K562 (cell line): ENCODE results near the gene KCNQ5.

Experiments
- CAMTA2 ChIP-seq: fragments of 250-450 bp; sonication (Bioruptor Pico); conservative IDR thresholded peaks from 2 replicates; pipeline ENCODE4 v1.5.1; 2022
- CREB3 ChIP-seq: fragments of 450-650 bp; conservative IDR thresholded peaks from 2 replicates; pipeline ENCODE4 v1.6.1; 2016; ENCODE audit warnings: missing genetic modification characterization, low read depth, mild to moderate bottlenecking, missing compliant biosample characterization, moderate library complexity
- CTCF ChIP-seq, 3 experiments: IDR thresholded peaks in 2 of 3; conservative IDR thresholded peaks in 1 of 3; 2 replicates each; pipeline ENCODE4 v1.5.1; 2011 to 2012; ENCODE audit warnings: low read length in 3 of 3, mild to moderate bottlenecking in 3 of 3, control low read depth in 2 of 3, improper control_type of control experiment in 1 of 3, inconsistent platforms in 1 of 3, low read depth in 1 of 3, mixed read lengths in 1 of 3, moderate library complexity in 1 of 3; ENCODE audit not compliant: insufficient read depth in 2 of 3
- HCFC1 ChIP-seq: IDR thresholded peaks from 2 replicates; pipeline ENCODE4 v1.6.1; 2012; ENCODE audit warnings: low read depth, low read length, improper control_type of control experiment
- MYC ChIP-seq, 2 experiments: fragments of 250-450 bp in 1 of 2; sonication (Bioruptor Pico) in 1 of 2; IDR thresholded peaks; 2 replicates each; pipeline versions ENCODE4 v1.5.1 to v1.6.1; 2012 to 2021; ENCODE audit warnings: low read depth in 2 of 2, borderline replicate concordance in 1 of 2, improper control_type of control experiment in 1 of 2, low read length in 1 of 2, mild to moderate bottlenecking in 1 of 2, moderate library complexity in 1 of 2
- PURB ChIP-seq: sonication (generic); formaldehyde crosslinking; IDR thresholded peaks from 2 replicates; pipeline ENCODE4 v1.9.0; 2021; ENCODE audit warnings: low read depth, mild to moderate bottlenecking, missing genetic modification reagents
- SAFB2 ChIP-seq: fragments of 200-400 bp; formaldehyde crosslinking; IDR thresholded peaks from 2 replicates; pipeline ENCODE4 v1.6.1; 2018; ENCODE audit warnings: borderline replicate concordance, low read length, low read depth, moderate library complexity; ENCODE audit not compliant: severe bottlenecking
- STAT5B ChIP-seq: fragments of 250-450 bp; sonication (Bioruptor Pico); IDR thresholded peaks from 2 replicates; pipeline ENCODE4 v1.8.0; 2021; ENCODE audit warnings: mild to moderate bottlenecking, inconsistent platforms
- ZNF639 ChIP-seq, 2 experiments: fragments of 200-800 bp in 1 of 2; sonication (Bioruptor generic) in 1 of 2; sonication (generic) in 1 of 2; formaldehyde crosslinking in 1 of 2; IDR thresholded peaks in 1 of 2; conservative IDR thresholded peaks in 1 of 2; 2 replicates each; pipeline versions ENCODE4 v1.5.0 to v1.6.1; 2016 to 2020; ENCODE audit warnings: missing compliant biosample characterization in 1 of 2, missing genetic modification characterization in 1 of 2, missing genetic modification reagents in 1 of 2

DNA sequence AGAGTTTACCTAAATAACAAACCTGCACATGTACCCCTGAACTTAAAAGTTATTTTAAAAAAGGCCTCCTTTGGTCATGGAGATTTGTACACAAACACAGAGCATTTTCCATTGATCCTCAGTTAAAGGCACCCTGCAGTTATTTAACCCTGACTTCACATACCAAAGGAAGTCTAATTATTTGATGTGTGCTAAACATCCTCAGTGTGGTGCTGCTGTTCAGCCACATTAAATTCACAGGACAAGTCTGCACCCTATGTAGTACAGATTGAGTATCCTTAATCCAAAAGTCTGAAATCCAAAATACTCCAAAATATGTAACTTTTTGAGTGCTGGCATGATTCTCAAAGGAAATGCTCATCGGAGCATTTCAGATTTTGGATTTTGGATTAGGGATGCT is 21.4 kb downstream of the KCNQ5 start:
- no peak for TF ChIP-seq SAFB2
- TF ChIP-seq CTCF (IDR thresholded peaks at IDR 0.05 in 2 of 3, conservative IDR thresholded peaks at IDR 0.05 in 1 of 3; ENCODE audit: insufficient read depth in 2 of 3, low read depth in 1 of 3, low read length in 3 of 3): no peak
- TF ChIP-seq ZNF639 (CRISPR knock-in tag; conservative IDR thresholded peaks at IDR 0.05 in 1 of 2, IDR thresholded peaks at IDR 0.05 in 1 of 2): no peak
- no peak for TF ChIP-seq PURB (CRISPR knock-in tag)
- no peak for TF ChIP-seq CREB3 (tag)
- TF ChIP-seq HCFC1: no peak
- TF ChIP-seq MYC (IDR thresholded peaks at IDR 0.05; ENCODE audit: low read depth, low read length): no peak
- no peak for TF ChIP-seq MYC (CRISPR knock-in tag; IDR thresholded peaks at IDR 0.05; ENCODE audit: borderline replicate concordance, low read depth)
- TF ChIP-seq CAMTA2 (CRISPR knock-in tag): no peak
- no peak for TF ChIP-seq STAT5B (CRISPR knock-in tag)
